IMR-90 (cell line): Measurements from ENCODE around the gene HCN2. TPM values are rescaled to one million over a fixed set of nuclear protein-coding genes. Genes with fewer than 3 reads are reported as not detected.

Experiments
- ATAC-seq: fragments of 200-7000 bp; cut with Tn5 transposase; 2 replicates; pipeline ENCODE4 v1.9.1; 2020; ENCODE audit warnings: low read depth, mild to moderate bottlenecking, moderate library complexity
- BruUV-seq: library from RNA; stranded (reverse); fragments of 400-500 nt; replicated peaks from 2 replicates; lab custom pipeline; 2021; lab: Mats Ljungman, UMichigan
- CTCF ChIA-PET: fragments of 300-600 bp; formaldehyde crosslinking; extraction: SDS; loops from one replicate; lab custom pipeline; 2021; ENCODE audit warnings: antibody characterized with exemption; lab: Yijun Ruan, JAX
- POLR2A ChIA-PET: fragments of 300-600 bp; sonication (Branson Sonifier 250); formaldehyde crosslinking; loops from one replicate; lab custom pipeline; 2022; ENCODE audit warnings: antibody characterized with exemption; ENCODE audit not compliant: unreplicated experiment; lab: Charles Lee
- DNase-seq: peaks from one replicate; pipeline ENCODE4 v3.0.0; 2013
- H2AFZ ChIP-seq: replicated peaks from 2 replicates; pipeline ENCODE3; 2013; ENCODE audit warnings: low read length, mild to moderate bottlenecking; ENCODE audit not compliant: poor library complexity
- H2AK5ac ChIP-seq: 2 replicates; pipeline ENCODE4 v1.6.1; 2013; ENCODE audit warnings: low read depth, low read length, inconsistent platforms
- H2AK9ac ChIP-seq: replicated peaks from 2 replicates; pipeline ENCODE3; 2013; ENCODE audit warnings: mild to moderate bottlenecking, low read depth, low read length, moderate library complexity; ENCODE audit not compliant: poor library complexity
- H2BK120ac ChIP-seq: 2 replicates; pipeline ENCODE4 v1.6.1; 2013; ENCODE audit warnings: low read depth, low read length, inconsistent platforms
- H2BK15ac ChIP-seq: 3 replicates; pipeline ENCODE4 v1.6.1; 2013; ENCODE audit warnings: low read depth, low read length, inconsistent platforms
- H2BK20ac ChIP-seq: 2 replicates; pipeline ENCODE4 v1.6.1; 2013; ENCODE audit warnings: low read depth, mild to moderate bottlenecking, inconsistent platforms, low read length, moderate library complexity
- H2BK5ac ChIP-seq: 2 replicates; pipeline ENCODE4 v1.6.1; 2013; ENCODE audit warnings: mild to moderate bottlenecking, low read depth, low read length, inconsistent platforms; ENCODE audit not compliant: poor library complexity, severe bottlenecking
- H3K14ac ChIP-seq: replicated peaks from 2 replicates; pipeline ENCODE4 v1.6.1; 2013; ENCODE audit warnings: low read depth, low read length, inconsistent platforms
- H3K18ac ChIP-seq: 2 replicates; pipeline ENCODE4 v1.6.1; 2013; ENCODE audit warnings: low read depth, low read length, control low read depth
- H3K23ac ChIP-seq: 2 replicates; pipeline ENCODE4 v1.6.1; 2013; ENCODE audit warnings: low read depth, low read length, inconsistent platforms
- H3K27ac ChIP-seq: 2 replicates; pipeline ENCODE4 v1.5.1; 2013; ENCODE audit warnings: mild to moderate bottlenecking, control low read depth, low read length; ENCODE audit not compliant: insufficient read depth
- H3K27me3 ChIP-seq: 2 replicates; pipeline ENCODE4 v1.6.1; 2013; ENCODE audit warnings: low read length; ENCODE audit not compliant: control insufficient read depth, insufficient read depth
- H3K36me3 ChIP-seq: 2 replicates; pipeline ENCODE4 v1.6.1; 2013; ENCODE audit warnings: low read length, mixed read lengths; ENCODE audit not compliant: control insufficient read depth, insufficient read depth
- H3K4ac ChIP-seq: 2 replicates; pipeline ENCODE4 v1.6.1; 2013; ENCODE audit warnings: low read depth, low read length, inconsistent platforms
- H3K4me1 ChIP-seq: 2 replicates; pipeline ENCODE4 v1.6.1; 2013; ENCODE audit warnings: low read length, mixed read lengths; ENCODE audit not compliant: control insufficient read depth, insufficient read depth
- H3K4me2 ChIP-seq: 2 replicates; pipeline ENCODE4 v1.6.1; 2013; ENCODE audit warnings: low read depth, mild to moderate bottlenecking, control low read depth, low read length, moderate library complexity
- H3K4me3 ChIP-seq: 2 replicates; pipeline ENCODE4 v1.5.1; 2013; ENCODE audit warnings: low read depth, mild to moderate bottlenecking, control low read depth, low read length, moderate library complexity; ENCODE audit not compliant: insufficient read depth
- H3K56ac ChIP-seq: 2 replicates; pipeline ENCODE4 v1.6.1; 2013; ENCODE audit warnings: low read length, inconsistent platforms; ENCODE audit not compliant: insufficient read depth; ENCODE audit errors: extremely low read depth
- H3K79me1 ChIP-seq, 2 experiments: 2 replicates each; pipeline ENCODE4 v1.6.1; 2013; ENCODE audit warnings: low read length in 2 of 2, inconsistent platforms in 1 of 2, low read depth in 1 of 2
- H3K9ac ChIP-seq: 2 replicates; pipeline ENCODE4 v1.6.1; 2013; ENCODE audit warnings: low read depth, low read length, control low read depth
- H3K9me1 ChIP-seq: 2 replicates; pipeline ENCODE4 v1.6.1; 2013; ENCODE audit warnings: low read length, inconsistent platforms; ENCODE audit not compliant: insufficient read depth
- H3K9me3 ChIP-seq: 2 replicates; pipeline ENCODE4 v1.6.1; 2013; ENCODE audit warnings: low read length; ENCODE audit not compliant: control insufficient read depth, insufficient read depth
- H4K20me1 ChIP-seq: 2 replicates; pipeline ENCODE4 v1.6.1; 2013; ENCODE audit warnings: low read length, inconsistent platforms; ENCODE audit not compliant: insufficient read depth
- H4K5ac ChIP-seq: 2 replicates; pipeline ENCODE4 v1.6.1; 2013; ENCODE audit warnings: mild to moderate bottlenecking, low read depth, low read length, control low read depth
- H4K8ac ChIP-seq, 2 experiments: 2 replicates each; pipeline ENCODE4 v1.6.1; 2013; ENCODE audit warnings: low read depth in 2 of 2, low read length in 2 of 2, control low read depth in 1 of 2, inconsistent platforms in 1 of 2
- H4K91ac ChIP-seq: 2 replicates; pipeline ENCODE4 v1.6.1; 2013; ENCODE audit warnings: low read depth, low read length, inconsistent platforms; ENCODE audit not compliant: insufficient read depth
- BHLHE40 ChIP-seq: fragments of 150-350 bp; IDR thresholded peaks from 2 replicates; pipeline ENCODE4 v1.6.1; 2016; ENCODE audit warnings: mild to moderate bottlenecking, low read depth, low read length
- CEBPB ChIP-seq: IDR thresholded peaks from 2 replicates; pipeline ENCODE4 v1.6.1; 2012; ENCODE audit warnings: low read depth, low read length, improper control_type of control experiment
- CHD1 ChIP-seq: IDR thresholded peaks from 2 replicates; pipeline ENCODE4 v1.6.1; 2012; ENCODE audit warnings: low read depth, low read length, improper control_type of control experiment
- CTCF ChIP-seq: conservative IDR thresholded peaks from 2 replicates; pipeline ENCODE4 v1.5.1; 2012; ENCODE audit warnings: mild to moderate bottlenecking, low read depth, low read length, improper control_type of control experiment
- ELK1 ChIP-seq: fragments of 150-350 bp; IDR thresholded peaks from 2 replicates; pipeline ENCODE4 v1.6.1; 2016; ENCODE audit warnings: low read depth, mild to moderate bottlenecking, low read length, moderate library complexity, borderline replicate concordance
- FOS ChIP-seq: fragments of 150-350 bp; IDR thresholded peaks from 2 replicates; pipeline ENCODE4 v1.6.1; 2016; ENCODE audit warnings: low read depth, low read length
- MAFK ChIP-seq: IDR thresholded peaks from 2 replicates; pipeline ENCODE4 v1.6.1; 2012; ENCODE audit warnings: low read depth, low read length, improper control_type of control experiment
- MXI1 ChIP-seq: IDR thresholded peaks from 2 replicates; pipeline ENCODE4 v1.6.1; 2012; ENCODE audit warnings: low read depth, mild to moderate bottlenecking, low read length, moderate library complexity, borderline replicate concordance
- NFE2L2 ChIP-seq: fragments of 150-350 bp; IDR thresholded peaks from 2 replicates; pipeline ENCODE4 v1.6.1; 2016; ENCODE audit warnings: low read depth, mild to moderate bottlenecking, low read length
- RAD21 ChIP-seq: IDR thresholded peaks from 2 replicates; pipeline ENCODE4 v1.6.1; 2012; ENCODE audit warnings: low read length, improper control_type of control experiment
- RCOR1 ChIP-seq: IDR thresholded peaks from 2 replicates; pipeline ENCODE4 v1.6.1; 2012; ENCODE audit warnings: mild to moderate bottlenecking, low read length, improper control_type of control experiment; ENCODE audit not compliant: insufficient replicate concordance
- RFX5 ChIP-seq: IDR thresholded peaks from 2 replicates; pipeline ENCODE4 v1.8.0; 2012; ENCODE audit warnings: low read depth, mild to moderate bottlenecking, low read length, moderate library complexity
- SMC3 ChIP-seq: fragments of 150-350 bp; IDR thresholded peaks from 2 replicates; pipeline ENCODE4 v1.6.1; 2016; ENCODE audit warnings: low read depth, mild to moderate bottlenecking, antibody characterized with exemption, low read length, moderate library complexity
- USF2 ChIP-seq: fragments of 150-350 bp; IDR thresholded peaks from 2 replicates; pipeline ENCODE4 v1.6.1; 2017; ENCODE audit warnings: mild to moderate bottlenecking, antibody characterized with exemption, low read length, low read depth
- WGBS, 2 experiments: methylation state at CpG; one replicate each; pipeline versions ENCODE4 v1.1.5 to v1.1.7; 2013; ENCODE audit warnings: missing lambda C conversion rate in 2 of 2; ENCODE audit not compliant: insufficient read length in 1 of 2; ENCODE audit errors: extremely low coverage in 2 of 2; 5-methylcytosine and 5-hydroxymethylcytosine counted together
- dilution Hi-C: fragments of 300-500 bp; cut with HindIII; formaldehyde crosslinking; loops from one replicate; pipeline ENCODE4 v1.14.3; 2018; ENCODE audit warnings: low sequenced_read_pairs; ENCODE audit not compliant: unreplicated experiment
- in situ Hi-C: fragments of 300-500 bp; cut with MboI; formaldehyde crosslinking; loops from 3 replicates; pipeline ENCODE4 v1.14.3; 2019; ENCODE audit warnings: low sequenced_read_pairs, inconsistent platforms, mixed read lengths
- intact Hi-C: fragments of 100-400 bp; cut with micrococcal nuclease; formaldehyde crosslinking; loops from 2 replicates; pipeline ENCODE4 v1.10.0; 2022
- polyA plus RNA-seq, 3 experiments: library from polyadenylated mRNA; depleted of rRNA; stranded (reverse); fragments of >200 nt; gene quantifications; 2 replicates each; pipeline ENCODE4 v1.2.3, GENCODE V29; 2012; ENCODE audit warnings: low replicate concordance in 1 of 3
- total RNA-seq: library from RNA; depleted of rRNA; stranded (reverse); fragments of >200 nt; gene quantifications from 2 replicates; pipeline ENCODE4 v1.2.3, GENCODE V29; 2012

Gene HCN2
- total and polyA plus RNA-seq, 2 of the 4 experiments (the other 2 are of a cell fraction): 0.72 to 2.6 TPM

GRCh38 chr19:570251-570686 is 19.4 kb upstream of the HCN2 start:
- no peak overlapping the region for H3K23ac ChIP-seq
- H3K9ac ChIP-seq: no peak overlapping the region
- no peak for TF ChIP-seq USF2
- TF ChIP-seq RFX5: no peak
- no peak for TF ChIP-seq ELK1
- TF ChIP-seq MAFK: no peak
- no peak for TF ChIP-seq RAD21
- TF ChIP-seq MXI1: no peak
- TF ChIP-seq CEBPB: no peak
- TF ChIP-seq CTCF: no peak
- no peak for TF ChIP-seq CHD1
- TF ChIP-seq NFE2L2: no peak
- TF ChIP-seq BHLHE40: no peak
- no peak for TF ChIP-seq SMC3
- TF ChIP-seq FOS: no peak
- TF ChIP-seq RCOR1: no peak
- no peak overlapping the region for H2BK15ac ChIP-seq
- DNase-seq (no peak), ATAC-seq (no peak)
- intact Hi-C loops (no loop called here), in situ Hi-C loops (no loop called here), dilution Hi-C loops (no loop called here)
- H3K14ac ChIP-seq: no peak overlapping the region
- no peak overlapping the region for H3K56ac ChIP-seq
- BruUV-seq: no TSS peak
- no peak overlapping the region for H2AFZ ChIP-seq
- H3K4me2 ChIP-seq: no peak overlapping the region
- no peak overlapping the region for H4K5ac ChIP-seq
- no peaks in the 10 kb centered on the region for H3K27me3 ChIP-seq
- no peak overlapping the region for H2BK5ac ChIP-seq
- no peak overlapping the region for H3K18ac ChIP-seq
- H4K20me1 ChIP-seq: peaks cover 23% of the 10 kb centered on the region
- H3K4me1 ChIP-seq: peaks cover 17% of the 10 kb centered on the region
- ChIA-PET POLR2A (no interaction called here), CTCF (interaction anchor here (0.7 kb wide), 1 partner anchor 193 kb away, joined by 3 read pairs; no protein-coding TSS in a partner anchor)
- no peak overlapping the region for H3K4ac ChIP-seq
- H4K8ac ChIP-seq: no peak overlapping the region
- H2AK5ac ChIP-seq: no peak overlapping the region
- no peaks in the 10 kb centered on the region for H3K36me3 ChIP-seq
- H3K27ac ChIP-seq: no peak overlapping the region
- no peaks in the 10 kb centered on the region for H3K9me3 ChIP-seq
- no peak overlapping the region for H2BK20ac ChIP-seq
- 0 out of 2 replicates have a peak, but pooled peaks cover 4% of the 10 kb centered on the region for H3K9me1 ChIP-seq
- peaks cover 0 to 26% of the 10 kb centered on the region in 2 experiments; a peak in 2 of 4 replicates for H3K79me1 ChIP-seq
- H3K4me3 ChIP-seq: no peak overlapping the region
- H4K91ac ChIP-seq: no peak overlapping the region
- no peak overlapping the region for H2AK9ac ChIP-seq
- H2BK120ac ChIP-seq: no peak overlapping the region
- WGBS, 2 experiments: 93% methylated on average over 8 of the region's 25 CpGs; no CpG with 5 or more reads in 1 of the 2 experiments
